HEK293 (cell line): Measurements from ENCODE around the gene MON1B.

Source experiments
- CTCF ChIA-PET: fragments of 350-600 bp; formaldehyde crosslinking; extraction: SDS; loops from one replicate; lab custom pipeline; 2021; ENCODE audit warnings: antibody characterized with exemption; lab: Yijun Ruan, JAX
- POLR2A ChIA-PET: fragments of 300-600 bp; formaldehyde crosslinking; extraction: SDS; loops from one replicate; lab custom pipeline; 2020; ENCODE audit warnings: antibody characterized with exemption, inconsistent platforms; lab: Yijun Ruan, JAX
- H3K27ac ChIP-seq: fragments of 200-500 bp; sonication (Bioruptor generic); 2 replicates; pipeline ENCODE4 v1.5.1; 2014; ENCODE audit warnings: low read depth, low read length, control low read depth, inconsistent platforms; ENCODE audit errors: extremely low read depth
- H3K36me3 ChIP-seq, 2 experiments: fragments of 200-500 bp in 1 of 2; sonication (Bioruptor generic) in 1 of 2; 1 replicate in 1 of 2; 2 replicates in 1 of 2; pipeline ENCODE4 v1.5.1; 2014 to 2017; ENCODE audit warnings: inconsistent platforms in 2 of 2, low read length in 2 of 2; ENCODE audit not compliant: control insufficient read depth in 2 of 2, insufficient read depth in 1 of 2
- H3K4me1 ChIP-seq: fragments of 200-500 bp; sonication (Bioruptor generic); 2 replicates; pipeline ENCODE4 v1.5.1; 2014; ENCODE audit warnings: mild to moderate bottlenecking, low read length, inconsistent platforms; ENCODE audit not compliant: control insufficient read depth, insufficient read depth
- H3K4me3 ChIP-seq: 2 replicates; pipeline ENCODE4 v1.5.1; 2011; ENCODE audit warnings: low read depth, mild to moderate bottlenecking, control low read depth, low read length, moderate library complexity
- H3K9me3 ChIP-seq: fragments of 200-500 bp; sonication (Bioruptor generic); 2 replicates; pipeline ENCODE4 v1.5.1; 2014; ENCODE audit warnings: low read depth, low read length, inconsistent platforms; ENCODE audit not compliant: control insufficient read depth, insufficient read depth
- GFI1B ChIP-seq: fragments of 450-650 bp; formaldehyde crosslinking; IDR thresholded peaks from 2 replicates; pipeline ENCODE4 v1.5.1; 2016; ENCODE audit warnings: missing biosample characterization, missing genetic modification characterization
- KLF10 ChIP-seq: fragments of 450-650 bp; IDR thresholded peaks from 2 replicates; pipeline ENCODE4 v1.5.1; 2018; ENCODE audit warnings: missing biosample characterization, mild to moderate bottlenecking, missing genetic modification characterization
- MEIS1 ChIP-seq: sonication (generic); formaldehyde crosslinking; IDR thresholded peaks from 2 replicates; pipeline ENCODE4 v1.8.1; 2022; ENCODE audit warnings: missing genetic modification reagents, mild to moderate bottlenecking, borderline replicate concordance
- SP2 ChIP-seq: fragments of 450-650 bp; formaldehyde crosslinking; IDR thresholded peaks from 2 replicates; pipeline ENCODE4 v1.5.1; 2016; ENCODE audit warnings: missing biosample characterization, missing genetic modification characterization
- ZBTB17 ChIP-seq: fragments of 450-650 bp; formaldehyde crosslinking; IDR thresholded peaks from 2 replicates; pipeline ENCODE4 v1.5.1; 2016; ENCODE audit warnings: missing biosample characterization, missing genetic modification characterization
- ZNF16 ChIP-seq: fragments of 450-650 bp; formaldehyde crosslinking; IDR thresholded peaks from 2 replicates; pipeline ENCODE4 v1.5.1; 2016; ENCODE audit warnings: low read depth, missing biosample characterization, missing genetic modification characterization
- ZNF239 ChIP-seq: fragments of 450-650 bp; formaldehyde crosslinking; IDR thresholded peaks from 2 replicates; pipeline ENCODE4 v1.5.1; 2016; ENCODE audit warnings: missing biosample characterization, missing genetic modification characterization
- ZNF266 ChIP-seq: fragments of 450-650 bp; formaldehyde crosslinking; IDR thresholded peaks from 2 replicates; pipeline ENCODE4 v1.5.1; 2016; ENCODE audit warnings: missing biosample characterization, missing genetic modification characterization, low read depth
- ZNF324 ChIP-seq: fragments of 450-650 bp; formaldehyde crosslinking; IDR thresholded peaks from 2 replicates; pipeline ENCODE4 v1.5.1; 2016; ENCODE audit warnings: missing biosample characterization, missing genetic modification characterization
- ZNF354C ChIP-seq: fragments of 450-650 bp; formaldehyde crosslinking; IDR thresholded peaks from 2 replicates; pipeline ENCODE4 v1.5.1; 2016; ENCODE audit warnings: missing biosample characterization, missing genetic modification characterization, low read depth, borderline replicate concordance
- ZNF394 ChIP-seq: fragments of 450-650 bp; formaldehyde crosslinking; IDR thresholded peaks from 2 replicates; pipeline ENCODE4 v1.5.1; 2016; ENCODE audit warnings: missing biosample characterization, missing genetic modification characterization, mild to moderate bottlenecking, moderate library complexity, borderline replicate concordance
- ZNF629 ChIP-seq: fragments of 450-650 bp; formaldehyde crosslinking; IDR thresholded peaks from 2 replicates; pipeline ENCODE4 v1.5.1; 2017; ENCODE audit warnings: missing biosample characterization, missing genetic modification characterization
- ZNF664 ChIP-seq: fragments of 450-650 bp; formaldehyde crosslinking; IDR thresholded peaks from 2 replicates; pipeline ENCODE4 v1.5.1; 2016; ENCODE audit warnings: missing biosample characterization, missing genetic modification characterization
- ZSCAN23 ChIP-seq: fragments of 450-650 bp; formaldehyde crosslinking; IDR thresholded peaks from 2 replicates; pipeline ENCODE4 v1.5.1; 2016; ENCODE audit warnings: missing biosample characterization, missing genetic modification characterization
- ZXDB ChIP-seq: fragments of 450-650 bp; formaldehyde crosslinking; IDR thresholded peaks from 2 replicates; pipeline ENCODE4 v1.5.1; 2016; ENCODE audit warnings: missing biosample characterization, missing genetic modification characterization
- TF ChIP-seq, protein P1 (sequence below): fragments of 450-650 bp; formaldehyde crosslinking; IDR thresholded peaks from 2 replicates; pipeline ENCODE4 v1.5.1; 2016; ENCODE audit warnings: missing biosample characterization, missing genetic modification characterization
- TF ChIP-seq, protein P2 (sequence below): fragments of 450-650 bp; formaldehyde crosslinking; IDR thresholded peaks from 2 replicates; pipeline ENCODE4 v1.5.1; 2017; ENCODE audit warnings: missing biosample characterization, missing genetic modification characterization
- TF ChIP-seq, protein P3 (sequence below): fragments of 450-650 bp; formaldehyde crosslinking; IDR thresholded peaks from 2 replicates; pipeline ENCODE4 v1.5.1; 2016; ENCODE audit warnings: missing biosample characterization, missing genetic modification characterization
- TF ChIP-seq, protein P4 (sequence below): fragments of 450-650 bp; formaldehyde crosslinking; IDR thresholded peaks from 2 replicates; pipeline ENCODE4 v1.5.1; 2017; ENCODE audit warnings: missing biosample characterization, missing genetic modification characterization
- TF ChIP-seq, protein P5 (sequence below): fragments of 450-650 bp; formaldehyde crosslinking; optimal IDR thresholded peaks from 2 replicates; pipeline ENCODE3; 2016; ENCODE audit warnings: missing biosample characterization, mild to moderate bottlenecking, missing genetic modification characterization
- TF ChIP-seq, protein P6 (sequence below): fragments of 450-650 bp; formaldehyde crosslinking; IDR thresholded peaks from 2 replicates; pipeline ENCODE4 v1.5.1; 2016; ENCODE audit warnings: missing biosample characterization, missing genetic modification characterization

MON1B gene

DNA sequence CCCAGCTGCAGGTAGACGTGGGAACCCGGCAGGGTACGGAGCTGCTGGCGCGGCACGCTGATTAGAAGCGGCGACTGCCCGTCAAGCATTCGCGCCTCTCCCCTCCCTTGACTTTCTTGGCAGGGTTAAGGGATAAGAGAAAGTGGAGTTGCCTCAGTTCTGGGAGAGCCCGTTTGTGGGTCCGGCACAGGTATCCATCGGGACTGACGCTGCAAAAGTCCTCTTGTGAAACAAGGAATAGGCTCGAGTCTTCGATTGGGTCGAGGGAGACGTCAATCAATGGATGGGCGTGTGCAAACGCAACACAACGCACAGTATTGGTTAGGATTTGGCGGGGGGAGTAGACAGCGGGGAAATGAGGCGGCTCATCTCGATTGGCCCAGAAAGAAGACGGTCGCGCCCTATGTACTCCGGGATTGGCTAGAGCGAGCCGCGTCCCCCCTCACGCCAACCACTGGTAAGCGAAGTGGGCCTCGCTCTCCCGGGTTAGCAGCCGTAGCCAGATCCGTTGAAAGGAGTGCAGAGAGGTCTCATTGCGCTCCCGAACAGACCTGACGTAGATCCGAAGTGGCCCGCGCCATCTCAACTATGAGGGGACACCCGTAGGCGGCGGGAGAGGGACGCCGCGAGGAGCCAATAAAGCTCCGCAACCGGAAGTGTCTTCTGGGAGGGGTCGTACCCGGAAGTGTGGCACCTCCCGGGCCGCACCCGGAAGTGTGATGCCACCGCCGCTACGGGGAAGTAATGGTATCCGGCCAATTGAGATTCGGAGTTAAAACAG lies at the start of gene MON1B (continued):
- TF ChIP-seq, protein P1, sequence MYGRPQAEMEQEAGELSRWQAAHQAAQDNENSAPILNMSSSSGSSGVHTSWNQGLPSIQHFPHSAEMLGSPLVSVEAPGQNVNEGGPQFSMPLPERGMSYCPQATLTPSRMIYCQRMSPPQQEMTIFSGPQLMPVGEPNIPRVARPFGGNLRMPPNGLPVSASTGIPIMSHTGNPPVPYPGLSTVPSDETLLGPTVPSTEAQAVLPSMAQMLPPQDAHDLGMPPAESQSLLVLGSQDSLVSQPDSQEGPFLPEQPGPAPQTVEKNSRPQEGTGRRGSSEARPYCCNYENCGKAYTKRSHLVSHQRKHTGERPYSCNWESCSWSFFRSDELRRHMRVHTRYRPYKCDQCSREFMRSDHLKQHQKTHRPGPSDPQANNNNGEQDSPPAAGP (tag by site-specific recombination) = no peak

DNA sequence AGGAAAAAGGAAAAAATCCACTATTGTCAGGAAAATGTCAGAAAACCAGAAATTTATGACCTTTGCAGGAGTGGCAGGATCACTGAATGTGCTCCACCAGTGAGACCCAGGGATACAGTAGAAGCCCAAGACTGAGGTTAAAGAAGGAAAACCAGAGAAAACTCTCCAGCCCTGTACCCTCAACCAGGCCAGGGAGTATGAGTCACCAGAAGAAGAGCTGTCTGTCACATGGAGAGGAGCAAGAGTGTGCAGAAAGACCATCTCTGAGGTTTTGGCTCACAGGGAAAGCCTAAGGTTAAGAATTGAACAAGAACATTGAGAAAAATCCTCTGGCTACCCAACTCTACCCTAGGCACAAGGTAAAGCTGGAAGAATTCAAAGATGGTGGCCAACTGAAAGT lies 47.6 kb upstream of the MON1B start:
- Histone ChIP-seq H3K27ac (no peak overlapping the region), H3K36me3 (no peaks in the 10 kb centered on the region), H3K9me3 (no peaks in the 10 kb centered on the region), H3K4me1 (no peaks in the 10 kb centered on the region), H3K4me3 (no peak overlapping the region)
- CTCF ChIA-PET = interaction anchor here (0.7 kb wide), 1 partner anchor 29 kb away, joined by 3 read pairs; no protein-coding TSS in a partner anchor
- TF ChIP-seq KLF10 (tag by site-specific recombination) (no peak), ZSCAN23 (no peak), ZNF239 (tag by site-specific recombination) (no peak), SP2 (tag by site-specific recombination) (no peak), ZNF266 (no peak), ZNF664 (tag by site-specific recombination) (no peak), ZNF394 (tag by site-specific recombination) (no peak), ZNF354C (tag by site-specific recombination) (no peak), ZNF629 (tag by site-specific recombination) (no peak), ZBTB17 (no peak), ZNF16 (tag by site-specific recombination) (no peak), ZNF324 (no peak), ZXDB (no peak), GFI1B (tag by site-specific recombination) (no peak), MEIS1 (CRISPR knock-in tag) (no peak)
- TF ChIP-seq, protein P2, sequence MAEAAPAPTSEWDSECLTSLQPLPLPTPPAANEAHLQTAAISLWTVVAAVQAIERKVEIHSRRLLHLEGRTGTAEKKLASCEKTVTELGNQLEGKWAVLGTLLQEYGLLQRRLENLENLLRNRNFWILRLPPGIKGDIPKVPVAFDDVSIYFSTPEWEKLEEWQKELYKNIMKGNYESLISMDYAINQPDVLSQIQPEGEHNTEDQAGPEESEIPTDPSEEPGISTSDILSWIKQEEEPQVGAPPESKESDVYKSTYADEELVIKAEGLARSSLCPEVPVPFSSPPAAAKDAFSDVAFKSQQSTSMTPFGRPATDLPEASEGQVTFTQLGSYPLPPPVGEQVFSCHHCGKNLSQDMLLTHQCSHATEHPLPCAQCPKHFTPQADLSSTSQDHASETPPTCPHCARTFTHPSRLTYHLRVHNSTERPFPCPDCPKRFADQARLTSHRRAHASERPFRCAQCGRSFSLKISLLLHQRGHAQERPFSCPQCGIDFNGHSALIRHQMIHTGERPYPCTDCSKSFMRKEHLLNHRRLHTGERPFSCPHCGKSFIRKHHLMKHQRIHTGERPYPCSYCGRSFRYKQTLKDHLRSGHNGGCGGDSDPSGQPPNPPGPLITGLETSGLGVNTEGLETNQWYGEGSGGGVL (tag by site-specific recombination) = no peak
- TF ChIP-seq, protein P3, sequence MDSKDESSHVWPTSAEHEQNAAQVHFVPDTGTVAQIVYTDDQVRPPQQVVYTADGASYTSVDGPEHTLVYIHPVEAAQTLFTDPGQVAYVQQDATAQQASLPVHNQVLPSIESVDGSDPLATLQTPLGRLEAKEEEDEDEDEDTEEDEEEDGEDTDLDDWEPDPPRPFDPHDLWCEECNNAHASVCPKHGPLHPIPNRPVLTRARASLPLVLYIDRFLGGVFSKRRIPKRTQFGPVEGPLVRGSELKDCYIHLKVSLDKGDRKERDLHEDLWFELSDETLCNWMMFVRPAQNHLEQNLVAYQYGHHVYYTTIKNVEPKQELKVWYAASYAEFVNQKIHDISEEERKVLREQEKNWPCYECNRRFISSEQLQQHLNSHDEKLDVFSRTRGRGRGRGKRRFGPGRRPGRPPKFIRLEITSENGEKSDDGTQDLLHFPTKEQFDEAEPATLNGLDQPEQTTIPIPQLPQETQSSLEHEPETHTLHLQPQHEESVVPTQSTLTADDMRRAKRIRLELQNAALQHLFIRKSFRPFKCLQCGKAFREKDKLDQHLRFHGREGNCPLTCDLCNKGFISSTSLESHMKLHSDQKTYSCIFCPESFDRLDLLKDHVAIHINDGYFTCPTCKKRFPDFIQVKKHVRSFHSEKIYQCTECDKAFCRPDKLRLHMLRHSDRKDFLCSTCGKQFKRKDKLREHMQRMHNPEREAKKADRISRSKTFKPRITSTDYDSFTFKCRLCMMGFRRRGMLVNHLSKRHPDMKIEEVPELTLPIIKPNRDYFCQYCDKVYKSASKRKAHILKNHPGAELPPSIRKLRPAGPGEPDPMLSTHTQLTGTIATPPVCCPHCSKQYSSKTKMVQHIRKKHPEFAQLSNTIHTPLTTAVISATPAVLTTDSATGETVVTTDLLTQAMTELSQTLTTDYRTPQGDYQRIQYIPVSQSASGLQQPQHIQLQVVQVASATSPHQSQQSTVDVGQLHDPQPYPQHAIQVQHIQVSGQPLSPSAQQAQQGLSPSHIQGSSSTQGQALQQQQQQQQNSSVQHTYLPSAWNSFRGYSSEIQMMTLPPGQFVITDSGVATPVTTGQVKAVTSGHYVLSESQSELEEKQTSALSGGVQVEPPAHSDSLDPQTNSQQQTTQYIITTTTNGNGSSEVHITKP (tag by site-specific recombination) = no peak
- TF ChIP-seq, protein P4, sequence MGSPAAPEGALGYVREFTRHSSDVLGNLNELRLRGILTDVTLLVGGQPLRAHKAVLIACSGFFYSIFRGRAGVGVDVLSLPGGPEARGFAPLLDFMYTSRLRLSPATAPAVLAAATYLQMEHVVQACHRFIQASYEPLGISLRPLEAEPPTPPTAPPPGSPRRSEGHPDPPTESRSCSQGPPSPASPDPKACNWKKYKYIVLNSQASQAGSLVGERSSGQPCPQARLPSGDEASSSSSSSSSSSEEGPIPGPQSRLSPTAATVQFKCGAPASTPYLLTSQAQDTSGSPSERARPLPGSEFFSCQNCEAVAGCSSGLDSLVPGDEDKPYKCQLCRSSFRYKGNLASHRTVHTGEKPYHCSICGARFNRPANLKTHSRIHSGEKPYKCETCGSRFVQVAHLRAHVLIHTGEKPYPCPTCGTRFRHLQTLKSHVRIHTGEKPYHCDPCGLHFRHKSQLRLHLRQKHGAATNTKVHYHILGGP (tag by site-specific recombination) = no peak
- TF ChIP-seq, protein P5, sequence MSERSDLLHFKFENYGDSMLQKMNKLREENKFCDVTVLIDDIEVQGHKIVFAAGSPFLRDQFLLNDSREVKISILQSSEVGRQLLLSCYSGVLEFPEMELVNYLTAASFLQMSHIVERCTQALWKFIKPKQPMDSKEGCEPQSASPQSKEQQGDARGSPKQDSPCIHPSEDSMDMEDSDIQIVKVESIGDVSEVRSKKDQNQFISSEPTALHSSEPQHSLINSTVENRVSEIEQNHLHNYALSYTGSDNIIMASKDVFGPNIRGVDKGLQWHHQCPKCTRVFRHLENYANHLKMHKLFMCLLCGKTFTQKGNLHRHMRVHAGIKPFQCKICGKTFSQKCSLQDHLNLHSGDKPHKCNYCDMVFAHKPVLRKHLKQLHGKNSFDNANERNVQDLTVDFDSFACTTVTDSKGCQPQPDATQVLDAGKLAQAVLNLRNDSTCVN (tag by site-specific recombination) = no peak
- TF ChIP-seq, protein P6, sequence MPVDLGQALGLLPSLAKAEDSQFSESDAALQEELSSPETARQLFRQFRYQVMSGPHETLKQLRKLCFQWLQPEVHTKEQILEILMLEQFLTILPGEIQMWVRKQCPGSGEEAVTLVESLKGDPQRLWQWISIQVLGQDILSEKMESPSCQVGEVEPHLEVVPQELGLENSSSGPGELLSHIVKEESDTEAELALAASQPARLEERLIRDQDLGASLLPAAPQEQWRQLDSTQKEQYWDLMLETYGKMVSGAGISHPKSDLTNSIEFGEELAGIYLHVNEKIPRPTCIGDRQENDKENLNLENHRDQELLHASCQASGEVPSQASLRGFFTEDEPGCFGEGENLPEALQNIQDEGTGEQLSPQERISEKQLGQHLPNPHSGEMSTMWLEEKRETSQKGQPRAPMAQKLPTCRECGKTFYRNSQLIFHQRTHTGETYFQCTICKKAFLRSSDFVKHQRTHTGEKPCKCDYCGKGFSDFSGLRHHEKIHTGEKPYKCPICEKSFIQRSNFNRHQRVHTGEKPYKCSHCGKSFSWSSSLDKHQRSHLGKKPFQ (tag by site-specific recombination) = no peak
- POLR2A ChIA-PET = no interaction called here
